Subcutaneous abdominal adipose tissue (tissue), 5 donors: Measurements from ENCODE around the gene TRAPPC14.
"Not testable (repeated sequence)": the region's sequence is repeated elsewhere in the genome, so short reads cannot be mapped to it uniquely, and the experiment has no call there.

Experiments
- H3K27ac ChIP-seq: one replicate; pipeline ENCODE4 v1.7.0; 2013; ENCODE audit warnings: low read depth, mild to moderate bottlenecking, inconsistent platforms, low read length, moderate library complexity
- H3K27me3 ChIP-seq, 5 donors: one replicate each; pipeline ENCODE4 v1.7.0; 2013; ENCODE audit warnings: low read length in 5 of 5, inconsistent platforms in 1 of 5; ENCODE audit not compliant: control insufficient read depth in 5 of 5, insufficient read depth in 4 of 5
- H3K36me3 ChIP-seq, 5 donors: one replicate each; pipeline ENCODE4 v1.7.0; 2013; ENCODE audit warnings: low read length in 5 of 5; ENCODE audit not compliant: control insufficient read depth in 5 of 5, insufficient read depth in 5 of 5
- H3K4me1 ChIP-seq, 5 donors: one replicate each; pipeline ENCODE4 v1.7.0; 2013; ENCODE audit warnings: low read length in 5 of 5, mild to moderate bottlenecking in 3 of 5, moderate library complexity in 1 of 5; ENCODE audit not compliant: control insufficient read depth in 5 of 5, insufficient read depth in 5 of 5
- H3K4me3 ChIP-seq, 5 donors: one replicate each; pipeline ENCODE4 v1.7.0; 2013; ENCODE audit warnings: low read length in 5 of 5, low read depth in 1 of 5
- H3K9ac ChIP-seq, 5 donors: one replicate each; pipeline ENCODE4 v1.7.0; 2013; ENCODE audit warnings: low read length in 5 of 5, mild to moderate bottlenecking in 4 of 5, moderate library complexity in 3 of 5
- H3K9me3 ChIP-seq, 5 donors: one replicate each; pipeline ENCODE4 v1.7.0; 2013; ENCODE audit warnings: low read length in 5 of 5; ENCODE audit not compliant: control insufficient read depth in 5 of 5
- donor health status: healthy.
- donor health status: healthy.
- donor health status: healthy.
- donor health status: healthy.
- donor health status: healthy.

TRAPPC14 gene

GRCh38 chr7:100190048-100190711 lies 31.7 kb upstream of the TRAPPC14 start:
- no peaks in the 10 kb centered on the region for H3K27me3 ChIP-seq
- no peaks in the 10 kb centered on the region for H3K9me3 ChIP-seq
- no peak overlapping the region for H3K9ac ChIP-seq
- no peaks in the 10 kb centered on the region for H3K36me3 ChIP-seq
- no peak overlapping the region for H3K27ac ChIP-seq
- H3K4me3 ChIP-seq = no peak overlapping the region
- peaks cover 0 to 22% (median 7%) of the 10 kb centered on the region in 5 donors for H3K4me1 ChIP-seq

GRCh38 chr7:100189061-100189460 lies 30.5 kb upstream of the TRAPPC14 start:
- no peaks in the 10 kb centered on the region for H3K9me3 ChIP-seq
- H3K36me3 ChIP-seq = no peaks in the 10 kb centered on the region
- H3K9ac ChIP-seq = no peak overlapping the region
- H3K27ac ChIP-seq = no peak overlapping the region
- peaks cover 0 to 22% (median 7%) of the 10 kb centered on the region in 5 donors for H3K4me1 ChIP-seq
- no peaks in the 10 kb centered on the region for H3K27me3 ChIP-seq
- no peak overlapping the region for H3K4me3 ChIP-seq

GRCh38 chr7:100185726-100186125 lies 27.2 kb upstream of the TRAPPC14 start:
- Histone ChIP-seq H3K36me3 (no peaks in the 10 kb centered on the region), H3K27me3 (no peaks in the 10 kb centered on the region), H3K9me3 (no peaks in the 10 kb centered on the region), H3K4me3 (no peak overlapping the region), H3K27ac (no peak overlapping the region), H3K9ac (no peak overlapping the region), H3K4me1 (peaks cover 0 to 8% (median 0%) of the 10 kb centered on the region in 5 donors)

- not testable (repeated sequence) for H3K9ac ChIP-seq, H3K36me3 ChIP-seq
Observed at GRCh38 chr7:100183090-100183489, 24.6 kb upstream of the TRAPPC14 start.

DNA sequence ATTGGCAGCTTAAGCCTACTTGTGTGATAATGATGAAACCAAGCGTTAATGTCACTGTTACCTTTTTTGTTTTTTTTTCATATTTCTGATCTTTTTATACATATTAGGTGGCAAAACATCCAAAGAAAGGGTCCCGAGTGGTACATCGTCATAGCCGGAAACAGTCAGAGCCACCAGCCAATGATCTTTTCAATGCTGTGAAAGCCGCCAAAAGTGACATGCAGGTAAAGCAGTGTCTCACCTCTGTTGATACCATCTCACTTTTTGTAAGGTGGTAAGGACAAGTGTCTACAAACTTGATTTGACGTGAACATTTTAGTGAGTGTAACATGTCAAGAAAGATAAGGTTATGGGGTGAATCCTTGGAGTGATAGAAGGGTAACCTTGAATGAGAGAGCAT lies 24.1 kb upstream of the TRAPPC14 start:
- H3K27ac ChIP-seq, H3K27me3 ChIP-seq, H3K4me1 ChIP-seq, H3K9ac ChIP-seq, H3K9me3 ChIP-seq, H3K36me3 ChIP-seq, H3K4me3 ChIP-seq: not testable (repeated sequence)

More at GRCh38 chr7:100183090-100183489, 24.6 kb upstream of the TRAPPC14 start:
- not testable (repeated sequence) for H3K9me3 ChIP-seq, H3K4me3 ChIP-seq, H3K27ac ChIP-seq, H3K27me3 ChIP-seq, H3K4me1 ChIP-seq

DNA sequence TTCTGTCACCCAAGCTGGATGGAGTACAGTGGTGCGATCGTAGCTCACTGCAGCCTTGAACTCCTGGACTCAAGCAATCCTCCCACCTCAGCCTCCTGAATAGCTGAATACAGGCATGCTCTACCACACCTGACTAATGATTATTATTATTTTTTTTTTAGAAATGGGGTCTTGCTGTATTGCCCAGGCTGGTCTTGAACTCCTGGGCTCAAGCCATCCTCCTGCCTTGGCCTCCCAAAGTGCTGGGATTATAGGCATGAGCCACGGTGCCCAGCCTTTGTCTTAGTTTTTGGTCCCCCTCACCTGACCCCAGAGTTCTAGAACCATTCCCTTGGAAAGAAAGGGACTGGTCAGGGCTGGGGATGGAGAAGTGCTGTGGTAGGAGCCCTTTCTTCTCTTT lies 21.6 kb upstream of the TRAPPC14 start:
- H3K4me3 ChIP-seq, H3K36me3 ChIP-seq, H3K27me3 ChIP-seq, H3K27ac ChIP-seq, H3K9me3 ChIP-seq, H3K9ac ChIP-seq: not testable (repeated sequence)
- peaks cover 2 to 14% (median 12%) of the 10 kb centered on the region in 5 donors for H3K4me1 ChIP-seq

GRCh38 chr7:100177045-100178001 lies 18.8 kb upstream of the TRAPPC14 start, which contains the start of the genes GPC2 and STAG3:
TSS of gene GPC2 (minus strand) at chr7:100177381. CDS start at chr7:100177199, 182 bp downstream.
TSS of gene STAG3 (plus strand) at chr7:100177918. CDS start at chr7:100180557, 2,639 bp downstream.
- H3K4me1 ChIP-seq = peaks cover 2 to 14% (median 12%) of the 10 kb centered on the region in 5 donors
- H3K27me3 ChIP-seq = peaks cover 0 to 8% (median 6%) of the 10 kb centered on the region in 5 donors
- no peaks in the 10 kb centered on the region for H3K9me3 ChIP-seq
- no peak within 1 kb of the TSS for H3K27ac ChIP-seq
- no peaks in the 10 kb centered on the region for H3K36me3 ChIP-seq
- peak within 1 kb of the TSS in 4 of 5 donors; percentile 43 to 66 (median 53) for H3K9ac ChIP-seq
- H3K4me3 ChIP-seq = peak within 1 kb of the TSS in 4 of 5 donors; percentile 62 to 68 (median 64)

GRCh38 chr7:100176096-100177044 lies 17.8 kb upstream of the TRAPPC14 start:
- Histone ChIP-seq H3K36me3 (no peaks in the 10 kb centered on the region), H3K4me1 (peaks cover 2 to 16% (median 12%) of the 10 kb centered on the region in 5 donors), H3K9ac (peak overlapping the region in 1 of 5 donors; percentile 66), H3K9me3 (no peaks in the 10 kb centered on the region), H3K27me3 (peaks cover 0 to 13% (median 11%) of the 10 kb centered on the region in 5 donors), H3K27ac (no peak overlapping the region), H3K4me3 (peak overlapping the region in 4 of 5 donors; percentile 62 to 68 (median 64))

DNA sequence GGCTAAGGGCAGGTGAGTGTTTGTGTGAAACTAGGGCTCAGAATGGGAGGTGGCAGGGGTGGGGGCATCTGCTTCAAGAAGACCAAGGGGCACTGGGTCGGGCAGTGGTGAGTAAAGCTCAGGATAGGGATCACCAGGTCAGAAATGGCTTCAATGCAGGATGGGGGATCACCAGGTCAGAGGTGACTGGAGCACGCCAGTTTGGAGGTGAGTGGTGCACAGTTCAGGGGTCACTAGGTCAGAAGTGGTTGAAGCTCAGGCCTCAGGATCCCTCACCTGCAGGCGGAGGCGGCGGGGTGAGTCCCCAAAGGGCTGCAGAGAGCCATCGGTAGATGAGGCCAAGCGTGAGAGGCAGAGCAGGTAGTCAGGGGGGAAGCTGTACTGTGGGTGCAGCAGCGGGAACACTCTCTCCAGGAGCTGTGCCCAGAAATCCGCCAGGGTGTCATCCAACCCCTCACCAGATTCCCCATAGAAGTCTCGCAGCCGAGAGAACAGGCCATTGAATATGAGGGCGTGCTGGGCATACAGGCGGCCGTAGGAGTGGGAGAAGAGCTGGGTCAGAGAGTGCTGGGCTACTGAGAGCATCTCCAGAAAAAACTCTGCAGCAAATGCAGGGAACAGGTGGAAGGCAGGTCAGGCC lies 16.9 kb upstream of the TRAPPC14 start:
- H3K27ac ChIP-seq = no peak overlapping the region
- peaks cover 0 to 21% (median 12%) of the 10 kb centered on the region in 5 donors for H3K4me1 ChIP-seq
- no peak overlapping the region for H3K9ac ChIP-seq
- peaks cover 0 to 17% (median 13%) of the 10 kb centered on the region in 5 donors for H3K27me3 ChIP-seq
- H3K4me3 ChIP-seq = no peak overlapping the region
- no peaks in the 10 kb centered on the region for H3K36me3 ChIP-seq
- H3K9me3 ChIP-seq = no peaks in the 10 kb centered on the region
